Eye (tissue), 1 donor: ENCODE data around the gene DNMT3B.
"Not testable (repeated sequence)": the region's sequence is repeated elsewhere in the genome, so short reads cannot be mapped to it uniquely, and the experiment has no call there.

Experiments used
- DNase-seq: peaks from one replicate; pipeline ENCODE4 v3.0.0-alpha.2; 2015

The DNMT3B gene

GRCh38 chr20:32792316-32792715 is 30.1 kb downstream of the DNMT3B start:
- peak; percentile 80 for DNase-seq

GRCh38 chr20:32792731-32793458 is 30.7 kb downstream of the DNMT3B start:
- DNase-seq: no peak

- no peak for DNase-seq
These were observed 34.3 kb downstream of the DNMT3B start for GRCh38 chr20:32796383-32796948.

- DNase-seq: peak; percentile 21
These were observed 34.8 kb downstream of the DNMT3B start for GRCh38 chr20:32796981-32797451.

GRCh38 chr20:32797571-32797970 is 35.4 kb downstream of the DNMT3B start:
- not testable (repeated sequence) for DNase-seq

GRCh38 chr20:32798046-32798981 is 36.1 kb downstream of the DNMT3B start:
- peak; percentile 26 for DNase-seq

GRCh38 chr20:32803092-32803491 is 40.9 kb downstream of the DNMT3B start:
- DNase-seq: no peak

- no peak for DNase-seq
These were observed 42.0 kb downstream of the DNMT3B start for GRCh38 chr20:32804022-32804715.

- DNase-seq: no peak
These were observed 42.6 kb downstream of the DNMT3B start for GRCh38 chr20:32804817-32805216.

GRCh38 chr20:32805721-32806120 is 43.5 kb downstream of the DNMT3B start:
- DNase-seq: no peak

GRCh38 chr20:32806356-32806755 is 44.2 kb downstream of the DNMT3B start:
- DNase-seq: peak; percentile 8

GRCh38 chr20:32807706-32808105 is 45.5 kb downstream of the DNMT3B start:
- peak; percentile 53 for DNase-seq

GRCh38 chr20:32808438-32808837 is 46.3 kb downstream of the DNMT3B start:
- DNase-seq: no peak

- DNase-seq: no peak
These were observed 47.7 kb downstream of the DNMT3B start for GRCh38 chr20:32809907-32810306.

- DNase-seq: no peak
These were observed 48.8 kb downstream of the DNMT3B start for GRCh38 chr20:32810941-32811340.

GRCh38 chr20:32811886-32812285 is 49.7 kb downstream of the DNMT3B start:
- DNase-seq: no peak

- peak; percentile 92 for DNase-seq
These were observed 58.0 kb downstream of the DNMT3B start for GRCh38 chr20:32819992-32820697.

GRCh38 chr20:32820698-32821377 is 58.7 kb downstream of the DNMT3B start:
- no peak for DNase-seq

GRCh38 chr20:32822225-32822624 is 60.0 kb downstream of the DNMT3B start:
- no peak for DNase-seq

- DNase-seq: no peak
These were observed 60.9 kb downstream of the DNMT3B start for GRCh38 chr20:32823078-32823477.
